ENCODE results near the gene CD93. TPM values are rescaled to one million over a fixed set of nuclear protein-coding genes. Genes with fewer than 3 reads are reported as not detected.

The CD93 gene
- total and polyA plus RNA-seq, 2 of the 8 experiments (the other 6 are each of a cell fraction or from before 2014, with no cell fraction given) = under 0.01 to 0.07 TPM

- Histone ChIP-seq H3K9me3 (ENCODE audit: insufficient read depth in 2 of 2, low read depth in 1 of 2, low read length in 1 of 2) (no peaks in the 10 kb centered on the region), H4K8ac (ENCODE audit: extremely low read depth, insufficient read depth, low read length) (no peak overlapping the region), H3K36me3 (ENCODE audit: control insufficient read depth in 2 of 4, insufficient read depth in 4 of 4, low read length in 3 of 4) (no peaks in the 10 kb centered on the region), H3K79me2 (ENCODE audit: control insufficient read depth in 1 of 2, insufficient read depth in 2 of 2, low read length in 2 of 2) (no peaks in the 10 kb centered on the region), H2BK12ac (ENCODE audit: low read depth, low read length) (no peak overlapping the region), H3K14ac (ENCODE audit: insufficient read length) (no peak overlapping the region), H3K9ac (replicated peaks in 1 of 4; ENCODE audit: extremely low read depth in 1 of 4, low read depth in 3 of 4, low read length in 3 of 4) (no peak overlapping the region), H4K91ac (replicated peaks; ENCODE audit: insufficient read length, low read length) (no peak overlapping the region), H3K4me1 (replicated peaks in 1 of 4; ENCODE audit: control insufficient read depth in 3 of 4, insufficient read depth in 4 of 4, low read length in 3 of 4) (peaks cover 0 to 7% (median 2%) of the 10 kb centered on the region in 4 experiments; a peak in 2 of 7 replicates), H3K23ac (ENCODE audit: insufficient read length) (no peak overlapping the region), H2AK5ac (ENCODE audit: low read depth, low read length) (no peak overlapping the region), H3K79me1 (ENCODE audit: low read depth, low read length) (no peaks in the 10 kb centered on the region), H4K5ac (ENCODE audit: insufficient read length, low read depth, low read length) (no peak overlapping the region), H4K20me1 (replicated peaks in 1 of 2; ENCODE audit: control insufficient read depth in 1 of 2, insufficient read depth in 2 of 2, low read length in 2 of 2) (no peaks in the 10 kb centered on the region), H2BK5ac (ENCODE audit: low read depth, low read length) (no peak overlapping the region), H3K56ac (replicated peaks; ENCODE audit: insufficient read length, low read depth, low read length) (no peak overlapping the region), H3K27me3 (replicated peaks in 1 of 4; ENCODE audit: control insufficient read depth in 3 of 4, extremely low read depth in 1 of 4, insufficient read depth in 3 of 4, low read length in 3 of 4) (no peaks in the 10 kb centered on the region), H2AFZ (ENCODE audit: low read length) (peak overlapping the region; percentile 39; the same call in 1 of the 2 replicates), H3K27ac (ENCODE audit: low read depth, low read length) (no peak overlapping the region), H3K18ac (ENCODE audit: extremely low read depth, low read length) (no peak overlapping the region), H3K4ac (replicated peaks; ENCODE audit: insufficient read length, low read depth, low read length) (no peak overlapping the region), H3K4me2 (ENCODE audit: insufficient read depth in 1 of 2, low read depth in 2 of 2, low read length in 2 of 2) (no peak overlapping the region), H2BK20ac (ENCODE audit: low read length) (no peak overlapping the region), H3K23me2 (ENCODE audit: low read depth, low read length) (no peaks in the 10 kb centered on the region), H3K4me3 (ENCODE audit: extremely low read depth in 1 of 4, insufficient read depth in 2 of 4, low read depth in 3 of 4, low read length in 4 of 4) (no peak overlapping the region), H2BK15ac (ENCODE audit: low read length) (no peak overlapping the region), H2BK120ac (replicated peaks; ENCODE audit: low read depth, low read length) (no peak overlapping the region)
- DNase-seq (ENCODE audit: low read depth in 1 of 2, low spot score in 2 of 2) (no peak), FAIRE-seq (no peak)
- CTCF ChIA-PET (ENCODE audit: partially characterized antibody) = interaction anchor here (0.7 to 4.8 kb wide), 2 partner anchors 9 to 19 kb away, joined by 3 to 43 read pairs; no protein-coding TSS in a partner anchor
- POLR2A ChIA-PET (ENCODE audit: partially characterized antibody) = no interaction called here
- WGBS, 2 experiments (ENCODE audit: extremely low coverage in 1 of 2, insufficient coverage in 1 of 2, insufficient read length in 1 of 2, insufficient replicate concordance in 2 of 2, low coverage in 1 of 2, low lambda C conversion rate in 2 of 2, missing lambda C conversion rate in 1 of 2) = 92% methylated on average over 9 of the region's 9 CpGs; no CpG with 5 or more reads in 1 of the 2 experiments
- TF ChIP-seq RAD21 (IDR thresholded peaks at IDR 0.05 in 1 of 2, conservative IDR thresholded peaks at IDR 0.05 in 1 of 2; ENCODE audit: low read depth in 2 of 2, low read length in 2 of 2) (no peak), BRCA1 (IDR thresholded peaks at IDR 0.05; ENCODE audit: low read depth, low read length) (no peak), E2F6 (IDR thresholded peaks at IDR 0.05) (no peak)
Observed at GRCh38 chr20:23081263-23081819, 4.8 kb downstream of the CD93 start.

Measured in H1 (cell line).